ENCODE measurements around the gene PTGIS. TPM values are rescaled to one million over a fixed set of nuclear protein-coding genes. Genes with fewer than 3 reads are reported as not detected.

The PTGIS gene
- total and polyA plus RNA-seq, 2 of the 4 experiments (the other 2 are of a cell fraction) = 1.6 to 2.6 TPM

DNA sequence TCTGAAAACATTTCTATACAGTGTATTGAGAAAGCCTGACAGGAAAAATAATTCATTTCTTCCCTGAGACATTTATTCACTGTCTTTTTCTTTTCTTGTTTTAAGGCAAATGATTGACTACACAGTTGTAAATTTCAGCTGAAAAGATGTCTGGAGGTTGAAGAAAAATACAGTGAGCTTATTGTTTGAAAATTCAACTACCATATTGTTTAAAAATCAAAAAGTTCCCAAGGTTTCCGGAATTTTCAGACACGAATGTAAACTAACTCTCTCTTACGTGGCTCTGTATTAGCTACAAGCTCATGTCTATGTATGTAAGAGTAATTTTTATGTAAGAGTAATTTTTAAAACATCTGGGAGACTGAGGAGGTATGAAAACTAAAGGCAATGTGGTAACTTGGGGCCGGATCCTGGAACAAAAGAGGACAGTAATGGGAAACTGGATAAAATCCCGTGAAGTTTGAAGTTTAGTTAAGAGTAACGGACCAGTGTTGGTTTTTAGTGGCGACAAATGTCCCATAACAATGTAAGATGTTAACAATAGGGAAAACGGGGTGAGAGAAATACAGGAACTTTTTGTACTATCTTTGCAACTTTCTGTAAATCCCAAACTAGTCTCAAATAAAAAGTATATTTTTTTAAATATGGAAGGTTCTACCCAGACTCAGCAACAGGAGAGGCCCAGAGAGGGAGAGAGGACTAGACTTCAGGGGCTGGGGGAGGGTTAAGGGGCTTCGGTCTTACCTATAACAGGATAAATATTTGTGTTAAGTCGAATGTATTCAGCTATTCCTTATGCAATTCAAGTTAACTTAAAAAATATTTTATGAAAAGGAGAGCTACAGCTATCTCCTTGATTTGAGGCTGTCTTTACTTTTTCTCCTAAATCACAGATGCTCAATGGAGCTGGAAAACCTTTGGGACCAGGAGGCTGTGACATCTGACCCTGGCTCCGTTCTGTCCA is 1.3 kb downstream of the PTGIS start:
- Histone ChIP-seq H4K91ac (ENCODE audit: insufficient read depth, low read depth, low read length) (peak overlapping the region; percentile 73; the same call in 1 of the 2 replicates), H2BK120ac (ENCODE audit: low read depth, low read length) (no peak overlapping the region), H2BK5ac (ENCODE audit: low read depth, low read length, poor library complexity, severe bottlenecking) (peak overlapping the region; percentile 23), H3K4me3 (ENCODE audit: insufficient read depth, low read depth, low read length) (peak overlapping the region; percentile 46; the same call in 1 of the 2 replicates), H3K36me3 (ENCODE audit: control insufficient read depth, insufficient read depth, low read length) (no peaks in the 10 kb centered on the region), H2AFZ (replicated peaks; ENCODE audit: low read length, poor library complexity) (peak overlapping the region; percentile 26), H2BK15ac (ENCODE audit: low read depth, low read length) (no peak overlapping the region; the same call in 2 of the 3 replicates), H3K14ac (replicated peaks; ENCODE audit: low read depth, low read length) (no peak overlapping the region), H3K4me1 (ENCODE audit: control insufficient read depth, insufficient read depth, low read length) (peaks cover 28% of the 10 kb centered on the region), H3K27ac (ENCODE audit: insufficient read depth, low read length) (peak overlapping the region; percentile 13; the same call in 1 of the 2 replicates), H2AK5ac (ENCODE audit: low read depth, low read length) (0 out of 2 replicates have a peak overlapping the region, but pooled peaks have one; percentile 35), H3K9ac (ENCODE audit: low read depth, low read length) (peak overlapping the region; percentile 58), H4K20me1 (ENCODE audit: insufficient read depth, low read length) (no peaks in the 10 kb centered on the region), H3K23ac (ENCODE audit: low read depth, low read length) (no peak overlapping the region), H4K5ac (ENCODE audit: low read depth, low read length) (peak overlapping the region; percentile 5; the same call in 1 of the 2 replicates), H3K56ac (ENCODE audit: extremely low read depth, insufficient read depth, low read length) (no peak overlapping the region), H3K9me3 (ENCODE audit: control insufficient read depth, insufficient read depth, low read length) (no peaks in the 10 kb centered on the region), H3K4ac (ENCODE audit: low read depth, low read length) (0 out of 2 replicates have a peak overlapping the region, but pooled peaks have one; percentile 72), H2AK9ac (replicated peaks; ENCODE audit: low read depth, low read length, poor library complexity) (no peak overlapping the region), H3K4me2 (ENCODE audit: low read depth, low read length) (peak overlapping the region; percentile 54), H3K27me3 (ENCODE audit: control insufficient read depth, insufficient read depth, low read length) (peaks cover 18% of the 10 kb centered on the region), H4K8ac (ENCODE audit: low read depth in 2 of 2, low read length in 2 of 2) (peak overlapping the region in 1 of 2 experiments; percentile 70; a peak in 2 of 4 replicates), H3K18ac (ENCODE audit: low read depth, low read length) (peak overlapping the region; percentile 62; the same call in 1 of the 2 replicates), H3K9me1 (ENCODE audit: insufficient read depth, low read length) (0 out of 2 replicates have a peak, but pooled peaks cover 7% of the 10 kb centered on the region), H3K79me1 (ENCODE audit: low read depth in 1 of 2, low read length in 2 of 2) (no peaks in the 10 kb centered on the region), H2BK20ac (ENCODE audit: low read depth, low read length) (no peak overlapping the region)
- TF ChIP-seq CEBPB (IDR thresholded peaks at IDR 0.05; ENCODE audit: low read depth, low read length) (no peak), MXI1 (IDR thresholded peaks at IDR 0.05; ENCODE audit: borderline replicate concordance, low read depth, low read length) (no peak), CHD1 (IDR thresholded peaks at IDR 0.05; ENCODE audit: low read depth, low read length) (no peak), RFX5 (IDR thresholded peaks at IDR 0.05; ENCODE audit: low read depth, low read length) (no peak), MAFK (IDR thresholded peaks at IDR 0.05; ENCODE audit: low read depth, low read length) (no peak), POLR2A (IDR thresholded peaks at IDR 0.05; ENCODE audit: low read depth, low read length) (no peak), RAD21 (IDR thresholded peaks at IDR 0.05; ENCODE audit: low read length) (no peak), BHLHE40 (IDR thresholded peaks at IDR 0.05; ENCODE audit: low read depth, low read length) (no peak), SMC3 (IDR thresholded peaks at IDR 0.05; ENCODE audit: low read depth, low read length) (no peak), RCOR1 (IDR thresholded peaks at IDR 0.05; ENCODE audit: insufficient replicate concordance, low read length) (no peak), NFE2L2 (IDR thresholded peaks at IDR 0.05; ENCODE audit: low read depth, low read length) (no peak), MAZ (IDR thresholded peaks at IDR 0.05; ENCODE audit: borderline replicate concordance, low read depth, low read length) (no peak)
- TF ChIP-seq, protein P1, sequence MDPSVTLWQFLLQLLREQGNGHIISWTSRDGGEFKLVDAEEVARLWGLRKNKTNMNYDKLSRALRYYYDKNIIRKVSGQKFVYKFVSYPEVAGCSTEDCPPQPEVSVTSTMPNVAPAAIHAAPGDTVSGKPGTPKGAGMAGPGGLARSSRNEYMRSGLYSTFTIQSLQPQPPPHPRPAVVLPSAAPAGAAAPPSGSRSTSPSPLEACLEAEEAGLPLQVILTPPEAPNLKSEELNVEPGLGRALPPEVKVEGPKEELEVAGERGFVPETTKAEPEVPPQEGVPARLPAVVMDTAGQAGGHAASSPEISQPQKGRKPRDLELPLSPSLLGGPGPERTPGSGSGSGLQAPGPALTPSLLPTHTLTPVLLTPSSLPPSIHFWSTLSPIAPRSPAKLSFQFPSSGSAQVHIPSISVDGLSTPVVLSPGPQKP (IDR thresholded peaks at IDR 0.05; ENCODE audit: borderline replicate concordance, low read depth, low read length) = no peak
- TF ChIP-seq, protein P2, sequence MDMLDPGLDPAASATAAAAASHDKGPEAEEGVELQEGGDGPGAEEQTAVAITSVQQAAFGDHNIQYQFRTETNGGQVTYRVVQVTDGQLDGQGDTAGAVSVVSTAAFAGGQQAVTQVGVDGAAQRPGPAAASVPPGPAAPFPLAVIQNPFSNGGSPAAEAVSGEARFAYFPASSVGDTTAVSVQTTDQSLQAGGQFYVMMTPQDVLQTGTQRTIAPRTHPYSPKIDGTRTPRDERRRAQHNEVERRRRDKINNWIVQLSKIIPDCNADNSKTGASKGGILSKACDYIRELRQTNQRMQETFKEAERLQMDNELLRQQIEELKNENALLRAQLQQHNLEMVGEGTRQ (IDR thresholded peaks at IDR 0.05; ENCODE audit: low read depth, low read length) = no peak
- DNase-seq (peak; percentile 38), ATAC-seq (ENCODE audit: low read depth) (no peak)
- ChIA-PET POLR2A (ENCODE audit: unreplicated experiment) (interaction anchor here (0.5 kb wide), 1 partner anchor 9 kb away, joined by 4 read pairs; no protein-coding TSS in a partner anchor), CTCF (interaction anchor here (1.0 kb wide), 1 partner anchor 9 kb away, joined by 3 read pairs; no protein-coding TSS in a partner anchor)
- in situ Hi-C loops (cut with MboI; ENCODE audit: low sequenced_read_pairs) = no loop called here
- intact Hi-C loops (cut with micrococcal nuclease) = loop anchor here (5.0 kb wide), 1 partner anchor 379 kb away; the partner anchor contains the start of gene STAU1
- no TSS peak for BruUV-seq (replicated peaks)
- 17% methylated on average over 1 of the region's 11 CpGs; no CpG with 5 or more reads in 1 of the 2 experiments for WGBS, 2 experiments (ENCODE audit: extremely low coverage in 2 of 2, insufficient read length in 1 of 2)
- dilution Hi-C loops (cut with HindIII; ENCODE audit: low sequenced_read_pairs, unreplicated experiment) = no loop called here
